ENCODE results near the gene SLC45A3.
A peak's percentile ranks its signal among the peaks of the same experiment; 100 is the strongest.
"Not testable (repeated sequence)": the region's sequence is repeated elsewhere in the genome, so short reads cannot be mapped to it uniquely, and the experiment has no call there.

The SLC45A3 gene, protein sequence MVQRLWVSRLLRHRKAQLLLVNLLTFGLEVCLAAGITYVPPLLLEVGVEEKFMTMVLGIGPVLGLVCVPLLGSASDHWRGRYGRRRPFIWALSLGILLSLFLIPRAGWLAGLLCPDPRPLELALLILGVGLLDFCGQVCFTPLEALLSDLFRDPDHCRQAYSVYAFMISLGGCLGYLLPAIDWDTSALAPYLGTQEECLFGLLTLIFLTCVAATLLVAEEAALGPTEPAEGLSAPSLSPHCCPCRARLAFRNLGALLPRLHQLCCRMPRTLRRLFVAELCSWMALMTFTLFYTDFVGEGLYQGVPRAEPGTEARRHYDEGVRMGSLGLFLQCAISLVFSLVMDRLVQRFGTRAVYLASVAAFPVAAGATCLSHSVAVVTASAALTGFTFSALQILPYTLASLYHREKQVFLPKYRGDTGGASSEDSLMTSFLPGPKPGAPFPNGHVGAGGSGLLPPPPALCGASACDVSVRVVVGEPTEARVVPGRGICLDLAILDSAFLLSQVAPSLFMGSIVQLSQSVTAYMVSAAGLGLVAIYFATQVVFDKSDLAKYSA

DNA sequence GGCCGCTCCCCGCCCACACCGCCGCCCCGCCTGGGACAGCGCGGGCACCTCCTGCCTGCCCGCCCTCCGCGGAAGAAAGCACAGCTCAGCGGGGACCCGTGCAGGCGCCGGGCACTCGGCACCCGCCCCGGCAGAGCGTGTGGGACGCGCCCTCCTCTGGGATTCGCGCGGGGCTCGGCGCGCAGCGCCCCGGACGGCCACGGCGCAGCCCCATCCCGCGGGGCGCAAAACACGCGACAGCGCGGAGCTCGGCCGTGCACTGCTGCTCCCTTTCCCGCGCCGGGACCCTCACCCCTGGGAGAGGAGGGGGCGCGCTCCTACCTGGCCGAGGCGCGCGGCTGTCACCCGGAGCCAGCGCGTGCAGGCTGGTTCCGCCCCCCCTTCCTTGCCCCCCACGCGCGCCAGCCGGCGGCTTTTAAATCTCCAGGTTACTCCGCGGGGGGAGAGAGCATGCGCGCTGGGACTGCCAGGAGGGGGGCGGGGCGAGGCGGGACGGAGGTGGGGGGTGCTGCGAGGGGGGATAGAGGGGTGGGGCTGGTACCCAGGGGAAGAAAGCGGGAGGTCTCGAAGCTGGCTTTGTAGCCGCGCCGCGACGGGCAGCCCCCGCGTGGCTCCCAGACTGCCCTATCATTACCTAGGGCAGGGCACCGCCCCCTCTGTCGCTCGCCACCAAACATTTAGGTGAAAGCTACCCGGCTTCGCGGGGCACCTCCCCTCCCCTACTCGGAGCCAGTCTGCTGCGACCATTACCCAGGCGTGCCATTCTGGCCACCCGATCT, at the start of gene SLC45A3:
Gene SLC45A3 (minus strand): TSS at position 437 of the 779 bp plus-strand sequence. CDS start 15,853 bp downstream, outside the sequence.
- Histone ChIP-seq H3K9me3 (ENCODE audit: low read depth, low read length) (no peaks in the 10 kb centered on the region), H3K27ac (no peak within 1 kb of the TSS), H3K9ac (ENCODE audit: insufficient read length) (peak within 1 kb of the TSS; percentile 53), H3K36me3 (ENCODE audit: insufficient read depth, low read length) (no peaks in the 10 kb centered on the region), H3K4me3 (peak within 1 kb of the TSS; percentile 88)
- no peak for DNase-seq (ENCODE audit: low read depth, low spot score)
- TF ChIP-seq POLR2AphosphoS5 (IDR thresholded peaks at IDR 0.05; ENCODE audit: borderline replicate concordance, low read depth, low read length) (no peak), FOXP2 (optimal IDR thresholded peaks at IDR 0.05; ENCODE audit: control extremely low read depth, extremely low read length, insufficient read depth) (no peak), EZH2 (IDR thresholded peaks at IDR 0.05) (no peak)

DNA sequence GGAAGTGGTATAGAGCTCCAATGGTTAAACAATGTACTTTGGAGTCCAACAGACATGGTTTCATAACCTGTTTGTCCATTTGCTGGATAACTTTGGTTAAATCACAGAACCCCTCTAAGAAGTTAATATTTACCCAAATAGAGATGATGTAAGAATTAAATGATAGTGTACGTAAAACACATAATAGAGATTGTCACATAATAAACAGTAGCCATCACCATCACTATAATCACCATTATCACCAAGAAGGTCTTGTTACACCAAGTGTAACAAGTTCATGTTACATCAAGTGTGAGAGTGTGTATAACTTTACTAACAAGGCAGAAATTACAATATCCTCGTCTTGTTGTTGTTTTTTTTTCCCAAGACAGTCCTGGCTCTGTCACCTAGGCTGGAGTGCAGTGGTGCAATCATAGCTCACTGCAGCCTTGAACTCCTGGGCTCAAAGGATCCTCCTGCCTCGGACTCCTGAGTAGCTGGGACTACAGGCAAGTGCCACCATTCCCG, 46.4 kb upstream of the SLC45A3 start:
- Histone ChIP-seq H3K36me3 (ENCODE audit: insufficient read depth, low read length) (peaks cover 91% of the 10 kb centered on the region), H3K9me3 (ENCODE audit: low read depth, low read length) (no peaks in the 10 kb centered on the region)
- DNase-seq (ENCODE audit: low read depth, low spot score) = no peak

DNA sequence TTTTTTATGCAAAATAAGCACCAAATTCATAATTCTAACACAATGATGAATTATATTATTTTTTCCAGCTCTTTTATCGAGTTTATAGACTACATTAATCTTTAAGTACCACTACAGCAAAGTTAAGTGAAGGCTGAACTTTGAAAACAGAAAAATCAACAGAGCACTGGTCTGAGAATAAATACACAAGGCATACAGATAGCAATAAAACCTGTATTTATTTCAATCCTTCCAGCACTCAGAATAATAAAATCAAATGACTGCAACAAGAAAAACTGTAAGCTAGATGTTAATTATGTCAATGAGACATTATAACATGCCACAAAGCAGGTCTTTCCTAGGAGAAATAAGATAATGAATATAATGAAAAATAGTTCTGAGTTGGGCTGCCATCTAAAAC, 45.2 kb upstream of the SLC45A3 start:
- no peak overlapping the region for H3K9ac ChIP-seq (ENCODE audit: insufficient read length)
- TF ChIP-seq POLR2AphosphoS5 (IDR thresholded peaks at IDR 0.05; ENCODE audit: borderline replicate concordance, low read depth, low read length) = no peak
- peaks cover 92% of the 10 kb centered on the region for H3K36me3 ChIP-seq (ENCODE audit: insufficient read depth, low read length)
- no peak overlapping the region for H3K4me3 ChIP-seq
- no peaks in the 10 kb centered on the region for H3K9me3 ChIP-seq (ENCODE audit: low read depth, low read length)
- peak overlapping the region; percentile 6; the same call in 1 of the 2 replicates for H3K27ac ChIP-seq
- DNase-seq (ENCODE audit: low read depth, low spot score) = no peak

More for the DNA sequence above, 46.4 kb upstream of the SLC45A3 start:
- TF ChIP-seq POLR2AphosphoS5 (IDR thresholded peaks at IDR 0.05; ENCODE audit: borderline replicate concordance, low read depth, low read length) = no peak
- TF ChIP-seq FOXP2 (optimal IDR thresholded peaks at IDR 0.05; ENCODE audit: control extremely low read depth, extremely low read length, insufficient read depth) = no peak
- Histone ChIP-seq H3K27ac (no peak overlapping the region), H3K9ac (ENCODE audit: insufficient read length) (no peak overlapping the region), H3K4me3 (no peak overlapping the region)

DNA sequence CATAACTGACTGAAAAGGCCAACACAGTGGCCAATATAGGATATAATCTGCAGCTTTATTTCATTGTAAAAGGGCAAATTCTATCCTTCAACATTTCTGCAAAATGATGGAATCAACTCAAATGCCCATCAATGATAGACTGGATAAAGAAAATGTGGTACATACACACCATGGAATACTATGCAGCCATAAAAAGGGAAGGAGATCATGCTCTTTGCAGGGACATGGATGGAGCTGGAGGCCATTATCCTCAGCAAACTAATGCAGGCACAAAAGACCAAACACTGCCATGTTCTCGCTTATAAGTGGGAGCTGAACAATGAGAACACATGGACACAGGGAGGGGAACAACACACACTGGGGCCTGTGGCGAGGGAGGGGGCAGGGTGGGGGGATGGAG, 40.4 kb upstream of the SLC45A3 start:
- peaks cover 97% of the 10 kb centered on the region for H3K36me3 ChIP-seq (ENCODE audit: insufficient read depth, low read length)
- not testable (repeated sequence) for H3K9ac ChIP-seq (ENCODE audit: insufficient read length); H3K9me3 ChIP-seq (ENCODE audit: low read depth, low read length); H3K4me3 ChIP-seq; DNase-seq (ENCODE audit: low read depth, low spot score); H3K27ac ChIP-seq

DNA sequence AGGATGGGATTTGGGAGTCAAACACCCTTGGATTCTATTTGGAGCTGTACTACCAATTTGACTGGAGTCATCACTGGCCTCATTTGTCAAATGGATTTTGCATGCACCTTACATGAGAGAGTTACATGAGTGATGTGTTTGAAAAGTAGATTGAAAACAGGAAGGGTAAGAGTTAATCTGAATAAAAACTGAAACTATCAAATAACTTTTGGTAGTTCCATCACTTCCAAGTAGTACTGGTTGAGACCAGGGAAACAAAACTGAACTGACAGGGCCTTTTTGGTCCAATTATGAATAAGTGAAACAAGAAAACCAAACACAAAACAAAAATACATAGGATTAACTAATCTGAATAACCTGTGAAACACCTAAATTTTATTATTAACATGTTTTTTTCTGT, 39.5 kb upstream of the SLC45A3 start:
- Histone ChIP-seq H3K4me3 (no peak overlapping the region), H3K36me3 (ENCODE audit: insufficient read depth, low read length) (peaks cover 97% of the 10 kb centered on the region), H3K9ac (ENCODE audit: insufficient read length) (no peak overlapping the region), H3K9me3 (ENCODE audit: low read depth, low read length) (no peaks in the 10 kb centered on the region), H3K27ac (no peak overlapping the region)
- no peak for TF ChIP-seq EZH2 (IDR thresholded peaks at IDR 0.05)
- no peak for DNase-seq (ENCODE audit: low read depth, low spot score)

DNA sequence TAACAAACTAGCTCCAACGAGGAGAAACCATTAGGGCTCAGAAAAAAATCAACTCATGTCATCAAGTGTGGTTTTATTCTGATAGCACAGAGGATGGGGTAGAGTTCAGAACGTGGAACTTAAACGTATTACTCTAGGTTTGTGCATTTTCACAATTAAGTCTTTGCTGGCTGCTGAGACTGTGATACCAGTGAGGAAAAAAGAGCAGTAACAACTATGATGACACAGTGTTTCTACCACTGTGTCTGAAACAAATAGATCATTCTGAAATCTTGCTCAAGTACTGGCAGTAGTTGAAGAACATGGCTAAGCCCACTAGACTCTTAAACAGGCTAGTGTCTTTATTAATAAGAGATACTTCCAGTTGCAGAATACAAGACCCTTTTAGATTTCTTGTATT, 38.7 kb upstream of the SLC45A3 start:
- no peak overlapping the region for H3K4me3 ChIP-seq
- no peak for DNase-seq (ENCODE audit: low read depth, low spot score)
- H3K36me3 ChIP-seq (ENCODE audit: insufficient read depth, low read length) = peaks cover 97% of the 10 kb centered on the region

DNA sequence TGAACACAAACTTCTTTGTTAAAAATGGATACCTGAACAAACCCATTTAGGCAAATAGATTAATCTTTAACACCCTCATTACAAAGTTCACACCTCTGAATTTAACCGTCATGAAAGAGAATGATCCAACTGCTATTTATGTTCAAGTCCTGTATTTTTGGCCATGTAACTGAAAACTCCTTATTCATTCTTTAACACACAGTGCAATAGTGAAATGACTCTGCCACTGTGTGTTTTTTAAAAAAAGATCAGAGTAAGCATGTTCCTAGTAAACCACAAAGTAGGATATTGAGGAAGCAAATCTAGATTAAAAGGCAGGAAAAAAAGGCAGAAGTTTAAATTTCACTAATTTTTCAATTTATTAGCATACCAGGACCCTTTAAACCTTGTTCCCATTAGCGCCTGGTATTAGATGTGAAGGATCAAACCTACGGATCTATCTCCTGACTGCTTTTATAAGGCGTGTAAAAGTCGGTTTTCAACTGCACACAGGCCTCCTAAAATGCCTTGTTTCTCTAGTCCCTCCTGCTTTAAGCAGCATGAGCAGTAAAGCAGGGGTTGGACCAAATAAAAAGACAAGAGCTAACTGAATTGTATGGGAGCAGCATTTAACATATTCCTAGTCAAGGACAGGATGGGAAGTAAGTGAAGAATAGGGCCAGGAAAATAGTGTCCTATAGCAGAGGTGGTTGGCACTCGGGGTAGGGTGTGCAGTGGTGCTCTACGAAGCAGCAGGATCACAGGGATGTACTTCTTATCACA, 36.2 kb upstream of the SLC45A3 start:
- H3K9ac ChIP-seq (ENCODE audit: insufficient read length) = peak overlapping the region; percentile 5
- H3K36me3 ChIP-seq (ENCODE audit: insufficient read depth, low read length) = peaks cover 85% of the 10 kb centered on the region
- peak overlapping the region; percentile 10; the same call in 1 of the 2 replicates for H3K27ac ChIP-seq
- no peak overlapping the region for H3K4me3 ChIP-seq
- DNase-seq (ENCODE audit: low read depth, low spot score) = no peak
- TF ChIP-seq FOXP2 (optimal IDR thresholded peaks at IDR 0.05; ENCODE audit: control extremely low read depth, extremely low read length, insufficient read depth) (no peak), EZH2 (IDR thresholded peaks at IDR 0.05) (no peak), POLR2AphosphoS5 (IDR thresholded peaks at IDR 0.05; ENCODE audit: borderline replicate concordance, low read depth, low read length) (no peak)
- H3K9me3 ChIP-seq (ENCODE audit: low read depth, low read length) = no peaks in the 10 kb centered on the region

More for the DNA sequence above, 38.7 kb upstream of the SLC45A3 start:
- TF ChIP-seq FOXP2 (optimal IDR thresholded peaks at IDR 0.05; ENCODE audit: control extremely low read depth, extremely low read length, insufficient read depth) (no peak), EZH2 (IDR thresholded peaks at IDR 0.05) (no peak), POLR2AphosphoS5 (IDR thresholded peaks at IDR 0.05; ENCODE audit: borderline replicate concordance, low read depth, low read length) (no peak)
- H3K27ac ChIP-seq = peak overlapping the region; percentile 10; the same call in 1 of the 2 replicates
- no peak overlapping the region for H3K9ac ChIP-seq (ENCODE audit: insufficient read length)
- H3K9me3 ChIP-seq (ENCODE audit: low read depth, low read length) = no peaks in the 10 kb centered on the region

DNA sequence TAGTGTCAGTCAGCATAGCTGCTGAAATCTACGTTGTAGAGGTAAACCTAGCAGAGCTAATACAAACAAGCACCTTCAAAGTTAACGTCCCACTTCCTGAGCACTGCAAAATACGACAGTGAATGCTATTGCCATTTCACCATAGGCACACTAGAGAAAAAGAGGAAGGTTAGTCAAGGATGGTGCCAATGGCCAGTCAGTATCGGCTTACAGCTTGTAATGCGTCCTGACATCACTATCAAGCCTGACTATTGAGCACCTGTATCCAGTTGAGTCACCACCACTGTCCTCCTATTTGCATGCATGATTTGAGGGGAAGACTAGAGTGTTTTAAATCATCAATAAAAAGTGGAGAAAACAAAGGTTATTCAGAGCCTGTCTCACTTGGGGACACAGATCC, 35.3 kb upstream of the SLC45A3 start:
- Histone ChIP-seq H3K9ac (ENCODE audit: insufficient read length) (no peak overlapping the region), H3K4me3 (no peak overlapping the region), H3K36me3 (ENCODE audit: insufficient read depth, low read length) (peaks cover 85% of the 10 kb centered on the region), H3K9me3 (ENCODE audit: low read depth, low read length) (no peaks in the 10 kb centered on the region), H3K27ac (peak overlapping the region; percentile 10; the same call in 1 of the 2 replicates)
- TF ChIP-seq EZH2 (IDR thresholded peaks at IDR 0.05) (no peak), FOXP2 (optimal IDR thresholded peaks at IDR 0.05; ENCODE audit: control extremely low read depth, extremely low read length, insufficient read depth) (no peak), POLR2AphosphoS5 (IDR thresholded peaks at IDR 0.05; ENCODE audit: borderline replicate concordance, low read depth, low read length) (no peak)
- no peak for DNase-seq (ENCODE audit: low read depth, low spot score)

Measured in SK-N-MC (cell line).